Psoas muscle (tissue), 8 donors: Measurements from ENCODE around the gene ICAM4. TPM values are rescaled to one million over a fixed set of nuclear protein-coding genes. Genes with fewer than 3 reads are reported as not detected.

Experiments used
- ATAC-seq, 4 donors: fragments of 200-7000 bp; cut with Tn5 transposase; one replicate each; pipeline ENCODE4 v1.9.1; 2020; ENCODE audit warnings: moderate library complexity in 3 of 4, mild to moderate bottlenecking in 2 of 4
- DNase-seq, 2 donors: peaks; one replicate each; pipeline ENCODE4 v3.0.0-alpha.2; 2020
- H3K27ac ChIP-seq: fragments of 200-600 bp; one replicate; pipeline ENCODE4 v1.8.0; 2022
- H3K27me3 ChIP-seq, 3 donors: fragments of 200-600 bp in 1 of 3; one replicate each; pipeline versions ENCODE4 v1.6.1 to v1.8.0; 2013 to 2022; ENCODE audit warnings: low read length in 2 of 3, mild to moderate bottlenecking in 2 of 3, moderate library complexity in 1 of 3; ENCODE audit not compliant: insufficient read depth in 3 of 3
- H3K36me3 ChIP-seq, 2 donors: fragments of 200-600 bp in 1 of 2; one replicate each; pipeline versions ENCODE4 v1.6.1 to v1.8.0; 2013 to 2022; ENCODE audit warnings: low read depth in 1 of 2, mild to moderate bottlenecking in 1 of 2, moderate library complexity in 1 of 2; ENCODE audit not compliant: insufficient read depth in 1 of 2
- H3K4me1 ChIP-seq: fragments of 200-600 bp; one replicate; pipeline ENCODE4 v1.8.0; 2022
- H3K4me3 ChIP-seq: fragments of 200-600 bp; one replicate; pipeline ENCODE4 v1.8.0; 2022; ENCODE audit warnings: mild to moderate bottlenecking
- H3K9me3 ChIP-seq: fragments of 200-600 bp; one replicate; pipeline ENCODE4 v1.8.0; 2022
- CTCF ChIP-seq: fragments of 200-600 bp; IDR thresholded peaks from one replicate; pipeline ENCODE4 v1.8.0; 2022; ENCODE audit warnings: antibody characterized with exemption
- WGBS, 3 donors: extraction: QIAGEN DNeasy Blood & Tissue Kit; methylation state at CpG; one replicate each; pipeline versions ENCODE4 v1.1.6 to v1.1.7; 2013; 5-methylcytosine and 5-hydroxymethylcytosine counted together
- intact Hi-C, 2 donors: fragments of 100-400 bp; cut with DNase I; formaldehyde crosslinking; loops; one replicate each; pipeline versions ENCODE4 v1.11.0 to v1.14.2; 2022
- polyA plus RNA-seq, 3 donors: library from polyadenylated mRNA; stranded (reverse); fragments of 200-250 nt; gene quantifications; one replicate each; pipeline ENCODE4 v1.2.3, GENCODE V29; 2013
- total RNA-seq, 4 donors: library from RNA; stranded (reverse); fragmentation: NEBNext Ultra II Directional in 2 of 4; extraction: Animal tissue kit (Norgen Biotek cat#: 25700) in 2 of 4; gene quantifications; one replicate each; pipeline versions ENCODE4 v1.2.1 to v1.2.4, GENCODE V29; 2021 to 2023
- donor health status: healthy with polysubstance abuse.
- donor health status: DM: no; HTN: no; CAD: no; lungs with moderate emphysema.
- donor health status: Bipolar disorder and iron deficiency.
- donor health status: healthy.
- donor health status: DM: yes; HTN: yes; CAD: no.
- donor health status: DM: no; HTN: no; CAD: no.
- donor health status: DM: no; HTN: no; CAD: no.
- donor health status: DM: yes; HTN: yes; CAD: no.

ICAM4 gene
- total and polyA plus RNA-seq, 7 donors: 0.04 to 0.47 (median 0.18) TPM; not detected in 4

- H3K4me1 ChIP-seq: peaks cover 3% of the 10 kb centered on the region
- DNase-seq (no peak), ATAC-seq (peak in 1 of 4 donors; percentile 9)
- peaks cover 0 to 12% of the 10 kb centered on the region in 2 donors for H3K36me3 ChIP-seq
- no peak overlapping the region for H3K27ac ChIP-seq
- intact Hi-C loops: no loop called here
- no peaks in the 10 kb centered on the region for H3K9me3 ChIP-seq
- 71 to 79% (median 71%) methylated on average over 23 of the region's 23 CpGs for WGBS, 3 donors
- H3K4me3 ChIP-seq: no peak overlapping the region
- no peak for TF ChIP-seq CTCF
- H3K27me3 ChIP-seq: peaks cover 0 to 25% (median 6%) of the 10 kb centered on the region in 3 donors
Observed at GRCh38 chr19:10283301-10284064, 3.3 kb upstream of the ICAM4 start.

- Histone ChIP-seq H3K27me3 (peaks cover 0 to 31% (median 13%) of the 10 kb centered on the region in 3 donors), H3K4me1 (peaks cover 11% of the 10 kb centered on the region), H3K9me3 (no peaks in the 10 kb centered on the region), H3K36me3 (peaks cover 0 to 12% of the 10 kb centered on the region in 2 donors), H3K27ac (no peak overlapping the region), H3K4me3 (no peak overlapping the region)
- no peak for TF ChIP-seq CTCF
- no peak for ATAC-seq
- WGBS, 3 donors: 88 to 91% (median 89%) methylated on average over 34 of the region's 34 CpGs
- no peak for DNase-seq
- intact Hi-C loops: no loop called here
Observed at GRCh38 chr19:10284065-10284959, 2.4 kb upstream of the ICAM4 start.

DNA sequence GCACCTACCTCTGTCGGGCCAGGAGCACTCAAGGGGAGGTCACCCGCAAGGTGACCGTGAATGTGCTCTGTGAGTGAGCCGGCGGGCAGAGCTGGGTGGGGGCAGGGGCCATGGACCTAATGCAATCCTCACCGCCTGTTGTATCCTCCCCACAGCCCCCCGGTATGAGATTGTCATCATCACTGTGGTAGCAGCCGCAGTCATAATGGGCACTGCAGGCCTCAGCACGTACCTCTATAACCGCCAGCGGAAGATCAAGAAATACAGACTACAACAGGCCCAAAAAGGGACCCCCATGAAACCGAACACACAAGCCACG, 1.8 kb upstream of the ICAM4 start:
- Histone ChIP-seq H3K27me3 (peaks cover 0 to 37% (median 16%) of the 10 kb centered on the region in 3 donors), H3K4me3 (no peak overlapping the region), H3K4me1 (peaks cover 16% of the 10 kb centered on the region), H3K9me3 (no peaks in the 10 kb centered on the region), H3K27ac (no peak overlapping the region), H3K36me3 (peaks cover 0 to 12% of the 10 kb centered on the region in 2 donors)
- no peak for DNase-seq
- WGBS, 3 donors: 94 to 96% (median 95%) methylated on average over 13 of the region's 13 CpGs
- intact Hi-C loops: no loop called here
- ATAC-seq: no peak
- no peak for TF ChIP-seq CTCF

GRCh38 chr19:10285393-10285792, 1.4 kb upstream of the ICAM4 start:
- Histone ChIP-seq H3K9me3 (no peaks in the 10 kb centered on the region), H3K27me3 (peaks cover 0 to 42% (median 19%) of the 10 kb centered on the region in 3 donors), H3K27ac (no peak overlapping the region), H3K36me3 (peaks cover 0 to 12% of the 10 kb centered on the region in 2 donors), H3K4me1 (peaks cover 21% of the 10 kb centered on the region), H3K4me3 (no peak overlapping the region)
- TF ChIP-seq CTCF: no peak
- intact Hi-C loops: no loop called here
- DNase-seq (no peak), ATAC-seq (no peak)
- WGBS, 3 donors: 93 to 94% (median 93%) methylated on average over 4 of the region's 4 CpGs
